PFSK-1 (cell line): Measurements from ENCODE around the gene DENR.
"Not testable (repeated sequence)": the region's sequence is repeated elsewhere in the genome, so short reads cannot be mapped to it uniquely, and the experiment has no call there.

Experiments
- FOXP2 ChIP-seq: optimal IDR thresholded peaks from 2 replicates; pipeline ENCODE3; 2011; ENCODE audit warnings: borderline replicate concordance, control low read depth, inconsistent platforms; ENCODE audit not compliant: insufficient read depth; ENCODE audit errors: extremely low read length, extremely low read depth
- POLR2AphosphoS5 ChIP-seq: IDR thresholded peaks from 2 replicates; pipeline ENCODE4 v1.6.1; 2012; ENCODE audit warnings: low read depth, mild to moderate bottlenecking, control low read depth, low read length, moderate library complexity
- SIN3A ChIP-seq: IDR thresholded peaks from 2 replicates; pipeline ENCODE4 v1.6.1; 2012; ENCODE audit warnings: mild to moderate bottlenecking, low read length, moderate library complexity, borderline replicate concordance; ENCODE audit not compliant: insufficient read depth
- TAF1 ChIP-seq: IDR thresholded peaks from 2 replicates; pipeline ENCODE4 v1.6.1; 2012; ENCODE audit warnings: low read length, control low read depth, borderline replicate concordance; ENCODE audit not compliant: insufficient read depth
- TF ChIP-seq, protein P1 (sequence below), 2 experiments: IDR thresholded peaks; 2 replicates each; pipeline versions ENCODE4 v1.6.1 to v1.8.0; 2011 to 2012; ENCODE audit warnings: low read depth in 2 of 2, low read length in 2 of 2, control low read depth in 1 of 2, inconsistent platforms in 1 of 2, mild to moderate bottlenecking in 1 of 2, moderate library complexity in 1 of 2; ENCODE audit not compliant: insufficient read depth in 1 of 2

DNA sequence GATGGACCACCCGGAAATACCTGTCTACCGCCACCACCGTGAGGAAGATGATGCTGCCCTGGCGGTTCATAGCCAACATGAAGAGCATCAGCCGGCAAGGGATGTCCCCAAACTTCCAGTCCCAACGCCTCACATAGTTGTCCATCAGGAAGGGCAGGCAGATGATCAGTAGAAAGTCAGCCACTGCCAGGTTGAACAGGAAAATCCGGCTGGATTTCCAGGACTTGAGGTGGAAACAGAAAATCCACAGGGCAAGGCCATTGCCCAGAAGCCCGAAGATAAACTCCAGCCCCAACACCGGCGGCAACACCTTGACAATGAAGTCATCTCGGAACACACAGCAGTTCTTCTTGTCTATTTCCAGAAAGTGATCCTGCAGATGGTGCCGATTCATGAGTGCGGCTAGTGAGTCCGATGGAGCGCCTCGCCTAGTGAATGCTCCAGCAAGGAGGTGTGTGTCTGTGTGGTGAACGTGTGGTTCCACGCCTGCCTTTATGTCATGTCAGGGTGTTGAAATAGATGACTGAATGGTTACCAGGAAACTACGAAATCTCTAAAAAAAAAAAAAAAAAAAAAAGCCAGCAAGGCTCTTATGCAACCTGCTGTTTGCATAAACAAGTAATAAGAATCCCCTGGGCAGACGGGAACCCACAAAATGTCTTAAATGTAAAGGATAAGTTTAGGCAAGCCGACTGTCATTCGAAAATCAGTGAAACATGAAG, 49.6 kb upstream of the DENR start, which contains the start of gene HCAR2:
- not testable (repeated sequence) for TF ChIP-seq FOXP2, TAF1, POLR2AphosphoS5, SIN3A
- TF ChIP-seq, protein P1, sequence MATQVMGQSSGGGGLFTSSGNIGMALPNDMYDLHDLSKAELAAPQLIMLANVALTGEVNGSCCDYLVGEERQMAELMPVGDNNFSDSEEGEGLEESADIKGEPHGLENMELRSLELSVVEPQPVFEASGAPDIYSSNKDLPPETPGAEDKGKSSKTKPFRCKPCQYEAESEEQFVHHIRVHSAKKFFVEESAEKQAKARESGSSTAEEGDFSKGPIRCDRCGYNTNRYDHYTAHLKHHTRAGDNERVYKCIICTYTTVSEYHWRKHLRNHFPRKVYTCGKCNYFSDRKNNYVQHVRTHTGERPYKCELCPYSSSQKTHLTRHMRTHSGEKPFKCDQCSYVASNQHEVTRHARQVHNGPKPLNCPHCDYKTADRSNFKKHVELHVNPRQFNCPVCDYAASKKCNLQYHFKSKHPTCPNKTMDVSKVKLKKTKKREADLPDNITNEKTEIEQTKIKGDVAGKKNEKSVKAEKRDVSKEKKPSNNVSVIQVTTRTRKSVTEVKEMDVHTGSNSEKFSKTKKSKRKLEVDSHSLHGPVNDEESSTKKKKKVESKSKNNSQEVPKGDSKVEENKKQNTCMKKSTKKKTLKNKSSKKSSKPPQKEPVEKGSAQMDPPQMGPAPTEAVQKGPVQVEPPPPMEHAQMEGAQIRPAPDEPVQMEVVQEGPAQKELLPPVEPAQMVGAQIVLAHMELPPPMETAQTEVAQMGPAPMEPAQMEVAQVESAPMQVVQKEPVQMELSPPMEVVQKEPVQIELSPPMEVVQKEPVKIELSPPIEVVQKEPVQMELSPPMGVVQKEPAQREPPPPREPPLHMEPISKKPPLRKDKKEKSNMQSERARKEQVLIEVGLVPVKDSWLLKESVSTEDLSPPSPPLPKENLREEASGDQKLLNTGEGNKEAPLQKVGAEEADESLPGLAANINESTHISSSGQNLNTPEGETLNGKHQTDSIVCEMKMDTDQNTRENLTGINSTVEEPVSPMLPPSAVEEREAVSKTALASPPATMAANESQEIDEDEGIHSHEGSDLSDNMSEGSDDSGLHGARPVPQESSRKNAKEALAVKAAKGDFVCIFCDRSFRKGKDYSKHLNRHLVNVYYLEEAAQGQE (IDR thresholded peaks at IDR 0.05; ENCODE audit: insufficient read depth in 1 of 2, low read depth in 2 of 2, low read length in 2 of 2): not testable (repeated sequence)
